Breast epithelium (tissue), 4 donors: ENCODE results near the gene PSMD13. TPM values are rescaled to one million over a fixed set of nuclear protein-coding genes. Genes with fewer than 3 reads are reported as not detected.

Experiments
- DNase-seq, 2 donors: peaks; one replicate each; pipeline ENCODE4 v3.0.0-alpha.2; 2019; ENCODE audit warnings: low spot score in 2 of 2
- H3K27ac ChIP-seq, 2 donors: fragments of 200-600 bp; sonication (generic) in 1 of 2; one replicate each; pipeline ENCODE4 v1.5.1; 2016 to 2019; ENCODE audit warnings: mild to moderate bottlenecking in 1 of 2
- H3K27me3 ChIP-seq, 2 donors: fragments of 200-600 bp; sonication (generic) in 1 of 2; one replicate each; pipeline versions ENCODE4 v1.5.1 to v1.6.0; 2017 to 2019; ENCODE audit warnings: control low read depth in 1 of 2, mild to moderate bottlenecking in 1 of 2
- H3K36me3 ChIP-seq: fragments of 200-600 bp; one replicate; pipeline ENCODE4 v1.5.1; 2019
- H3K4me1 ChIP-seq, 2 donors: fragments of 200-600 bp; sonication (generic); one replicate each; pipeline ENCODE4 v1.5.1; 2016 to 2019; ENCODE audit warnings: control low read depth in 1 of 2
- H3K4me3 ChIP-seq, 3 donors: fragments of 200-600 bp; sonication (generic); 1 replicate in 2 of 3; 2 replicates in 1 of 3; pipeline ENCODE4 v1.5.1; 2016 to 2019; ENCODE audit warnings: mild to moderate bottlenecking in 3 of 3, moderate library complexity in 2 of 3
- H3K9me3 ChIP-seq, 2 donors: fragments of 200-600 bp; sonication (generic) in 1 of 2; one replicate each; pipeline ENCODE4 v1.5.1; 2016 to 2019; ENCODE audit warnings: control low read depth in 1 of 2
- CTCF ChIP-seq, 3 donors: fragments of 450-650 bp; IDR thresholded peaks; one replicate each; pipeline ENCODE4 v1.5.1; 2016 to 2017; ENCODE audit warnings: antibody characterized with exemption in 3 of 3, mild to moderate bottlenecking in 3 of 3, moderate library complexity in 3 of 3
- POLR2A ChIP-seq: fragments of 450-650 bp; IDR thresholded peaks from one replicate; pipeline ENCODE4 v1.6.1; 2016; ENCODE audit warnings: antibody characterized with exemption, mild to moderate bottlenecking, moderate library complexity
- POLR2AphosphoS5 ChIP-seq, 3 donors: sonication (generic); formaldehyde crosslinking; IDR thresholded peaks; one replicate each; pipeline ENCODE4 v1.6.1; 2017; ENCODE audit warnings: antibody characterized with exemption in 3 of 3
- intact Hi-C: fragments of 100-400 bp; cut with DNase I; formaldehyde crosslinking; loops from one replicate; pipeline ENCODE4 v1.15.1; 2023; ENCODE audit warnings: low total_unique reads
- total RNA-seq, 3 donors: library from RNA; depleted of rRNA; stranded (reverse); fragments of >200 nt; gene quantifications; one replicate each; pipeline ENCODE4 v1.1.0, GENCODE V29; 2016

Gene PSMD13
- total RNA-seq, 3 donors from 2014 or later, result 96.0 to 114 (median 106) TPM

- H3K9me3 ChIP-seq, result peaks cover 0 to 4% of the 10 kb centered on the region in 2 donors
- H3K36me3 ChIP-seq, result no peaks in the 10 kb centered on the region
- no peak overlapping the region for H3K4me3 ChIP-seq
- H3K27ac ChIP-seq, result no peak overlapping the region
- intact Hi-C loops, result no loop called here
- no peak for DNase-seq
- no peaks in the 10 kb centered on the region for H3K4me1 ChIP-seq
- H3K27me3 ChIP-seq, result peaks cover 13 to 31% of the 10 kb centered on the region in 2 donors
- no peak for TF ChIP-seq CTCF (IDR thresholded peaks at IDR 0.05)
- no peak for TF ChIP-seq POLR2AphosphoS5 (IDR thresholded peaks at IDR 0.05)
- TF ChIP-seq POLR2A, result no peak
Observed at GRCh38 chr11:276219-276618, 39.4 kb downstream of the PSMD13 start.

DNA sequence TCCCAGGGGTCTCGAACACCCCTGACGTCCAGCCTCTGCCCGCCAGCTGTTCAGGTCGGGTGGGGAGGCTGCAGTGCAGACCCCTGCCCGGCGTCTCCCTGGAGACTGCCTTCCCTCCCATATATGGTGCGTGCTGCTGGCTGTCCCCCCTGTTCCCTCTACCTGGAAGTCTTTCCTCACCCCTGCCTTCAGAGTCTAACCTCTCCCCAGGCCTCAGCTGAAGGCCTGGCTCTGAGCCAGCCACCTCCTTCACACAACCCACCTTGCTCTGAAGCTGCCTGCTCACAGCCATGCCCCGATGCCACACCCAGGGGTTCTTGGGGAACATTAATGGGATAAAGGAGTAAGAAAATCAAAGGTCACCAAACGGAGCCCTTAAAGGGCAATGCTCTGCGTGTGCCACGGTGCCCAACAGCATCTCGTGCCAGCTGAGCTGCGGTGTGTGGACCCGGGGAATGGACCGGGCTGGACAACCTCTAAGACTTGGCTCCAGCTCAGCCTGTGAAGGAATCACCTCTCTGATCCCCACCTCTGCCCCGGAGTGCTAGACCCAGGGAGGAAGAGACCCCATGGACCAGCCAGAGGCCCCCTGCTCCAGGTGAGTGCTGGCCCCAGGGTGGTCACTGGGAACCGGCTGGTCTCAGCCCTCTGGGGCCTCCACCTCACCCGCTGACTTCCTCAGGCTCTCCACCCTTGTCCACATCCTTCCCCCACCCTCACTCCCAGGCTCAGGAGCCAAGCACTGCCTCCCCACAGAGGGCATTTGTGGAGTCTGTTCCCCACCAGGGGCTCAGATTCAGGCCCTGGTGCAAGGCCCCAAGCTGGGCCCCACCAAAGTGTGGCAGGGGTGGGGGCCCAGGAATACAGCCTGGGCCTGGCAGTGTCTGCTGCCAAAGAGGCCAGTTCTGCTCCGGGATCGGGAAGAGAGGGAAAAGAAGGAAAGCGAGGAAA lies 41.5 kb downstream of the PSMD13 start, which contains the start of gene NLRP6:
Gene NLRP6, plus strand, starts transcription at position 407 of the 951 bp plus-strand sequence. Its CDS starts 163 bp downstream, at position 570.
- peaks cover 24 to 50% of the 10 kb centered on the region in 2 donors for H3K27me3 ChIP-seq
- DNase-seq, result peak in 1 of 2 donors; percentile 35
- H3K27ac ChIP-seq, result no peak within 1 kb of the TSS
- H3K4me3 ChIP-seq, result peak within 1 kb of the TSS; percentile 32 to 59 (median 33)
- TF ChIP-seq POLR2A, result no peak
- no peak for TF ChIP-seq POLR2AphosphoS5 (IDR thresholded peaks at IDR 0.05)
- no peak for TF ChIP-seq CTCF (IDR thresholded peaks at IDR 0.05)
- H3K36me3 ChIP-seq, result no peaks in the 10 kb centered on the region
- intact Hi-C loops, result no loop called here
- no peaks in the 10 kb centered on the region for H3K4me1 ChIP-seq
- peaks cover 0 to 4% of the 10 kb centered on the region in 2 donors for H3K9me3 ChIP-seq

DNA sequence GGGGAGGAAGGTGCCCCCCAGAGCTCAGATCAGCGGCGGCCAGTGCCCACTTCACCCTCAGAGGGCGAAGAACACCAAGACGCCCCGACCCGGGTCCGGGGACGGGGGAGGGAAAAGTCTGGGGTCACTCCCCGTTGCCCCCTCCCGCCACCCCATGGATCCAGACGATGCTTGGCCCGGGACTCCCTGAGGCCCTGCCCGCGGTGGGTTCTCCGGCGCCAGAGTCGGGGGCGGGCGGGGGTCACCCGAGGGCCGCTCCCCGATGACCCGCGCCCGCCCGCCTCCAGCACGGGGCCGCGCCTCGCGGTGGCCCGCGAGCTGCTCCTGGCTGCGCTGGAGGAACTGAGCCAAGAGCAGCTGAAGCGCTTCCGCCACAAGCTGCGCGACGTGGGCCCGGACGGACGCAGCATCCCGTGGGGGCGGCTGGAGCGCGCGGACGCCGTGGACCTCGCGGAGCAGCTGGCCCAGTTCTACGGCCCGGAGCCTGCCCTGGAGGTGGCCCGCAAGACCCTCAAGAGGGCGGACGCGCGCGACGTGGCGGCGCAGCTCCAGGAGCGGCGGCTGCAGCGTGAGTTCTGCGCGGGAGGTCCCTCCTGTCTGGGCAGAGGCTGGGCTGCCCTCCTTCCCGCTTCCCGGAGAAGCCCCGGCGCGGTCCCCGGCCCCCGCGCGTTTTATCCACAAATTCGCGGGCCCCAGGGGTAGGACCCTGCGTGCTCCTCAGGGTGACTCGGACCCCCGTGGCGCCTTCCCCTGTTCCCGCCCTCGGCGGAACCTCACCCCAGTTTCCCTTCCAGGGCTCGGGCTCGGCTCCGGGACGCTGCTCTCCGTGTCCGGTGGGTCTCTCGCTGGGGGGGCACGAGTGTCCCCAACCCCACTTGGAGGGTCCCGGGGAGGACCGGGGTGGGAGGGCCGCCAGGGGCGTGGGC lies 42.5 kb downstream of the PSMD13 start:
- H3K27me3 ChIP-seq, result peaks cover 24 to 56% of the 10 kb centered on the region in 2 donors
- no peaks in the 10 kb centered on the region for H3K36me3 ChIP-seq
- H3K9me3 ChIP-seq, result peaks cover 0 to 4% of the 10 kb centered on the region in 2 donors
- peak overlapping the region; percentile 32 to 59 (median 33) for H3K4me3 ChIP-seq
- no peaks in the 10 kb centered on the region for H3K4me1 ChIP-seq
- H3K27ac ChIP-seq, result no peak overlapping the region
- no peak for TF ChIP-seq POLR2AphosphoS5 (IDR thresholded peaks at IDR 0.05)
- TF ChIP-seq CTCF (IDR thresholded peaks at IDR 0.05), result no peak
- TF ChIP-seq POLR2A, result no peak
- DNase-seq, result peak in 1 of 2 donors; percentile 43
- intact Hi-C loops, result no loop called here

GRCh38 chr11:279966-280705 lies 43.4 kb downstream of the PSMD13 start:
- intact Hi-C loops, result no loop called here
- Histone ChIP-seq H3K27me3 (peaks cover 24 to 64% of the 10 kb centered on the region in 2 donors), H3K9me3 (peaks cover 0 to 4% of the 10 kb centered on the region in 2 donors), H3K4me3 (peak overlapping the region; percentile 32 to 59 (median 33)), H3K27ac (no peak overlapping the region), H3K36me3 (no peaks in the 10 kb centered on the region), H3K4me1 (no peaks in the 10 kb centered on the region)
- TF ChIP-seq CTCF (IDR thresholded peaks at IDR 0.05) (no peak), POLR2AphosphoS5 (IDR thresholded peaks at IDR 0.05) (no peak), POLR2A (no peak)
- peak in 1 of 2 donors; percentile 52 for DNase-seq
